Renal cortex interstitium (tissue), 11 donors: Measurements from ENCODE around the gene FXYD3. TPM values are rescaled to one million over a fixed set of nuclear protein-coding genes. Genes with fewer than 3 reads are reported as not detected.

Experiments
- DNase-seq, 11 donors: peaks; one replicate each; pipeline ENCODE4 v3.0.0-alpha.2; 2013; ENCODE audit warnings: low read depth in 9 of 11, low spot score in 4 of 11; ENCODE audit errors: extremely low read depth in 1 of 11
- polyA plus RNA-seq, 3 donors: library from polyadenylated mRNA; unstranded; fragments of 120-200 nt; gene quantifications; one replicate each; pipeline ENCODE4 v1.2.1, GENCODE V29; 2013; ENCODE audit not compliant: insufficient read length in 3 of 3

FXYD3 gene
- polyA plus RNA-seq, 3 donors, result 11.7 to 16.6 (median 12.0) TPM

GRCh38 chr19:35133826-35134225 lies 18.2 kb downstream of the FXYD3 start:
- no peak for DNase-seq

- no peak for DNase-seq
These were observed 19.1 kb downstream of the FXYD3 start, which contains the start of gene LGI4 for GRCh38 chr19:35134601-35135242. Gene LGI4, minus strand, starts transcription at chr19:35135059. Its CDS starts 379 bp downstream, at chr19:35134680.

GRCh38 chr19:35135389-35135909 lies 19.8 kb downstream of the FXYD3 start:
- DNase-seq, result peak in 9 of 11 donors; percentile 53 to 82 (median 79)

GRCh38 chr19:35136231-35136630 lies 20.6 kb downstream of the FXYD3 start:
- no peak for DNase-seq

GRCh38 chr19:35136977-35137702 lies 21.5 kb downstream of the FXYD3 start:
- DNase-seq, result no peak

- no peak for DNase-seq
These were observed 22.8 kb downstream of the FXYD3 start, which contains the start of gene FXYD1 for GRCh38 chr19:35138305-35138892. Gene FXYD1, plus strand, starts transcription at chr19:35138824. Its CDS starts 1,256 bp downstream, at chr19:35140080.

GRCh38 chr19:35140207-35140961 lies 24.8 kb downstream of the FXYD3 start:
- DNase-seq, result no peak

GRCh38 chr19:35140962-35141836 lies 25.6 kb downstream of the FXYD3 start:
- peak in 3 of 11 donors; percentile 64 to 66 (median 65) for DNase-seq

GRCh38 chr19:35141837-35142605 lies 26.4 kb downstream of the FXYD3 start:
- DNase-seq, result no peak

GRCh38 chr19:35142606-35143230 lies 27.1 kb downstream of the FXYD3 start:
- no peak for DNase-seq

GRCh38 chr19:35143231-35143715 lies 27.6 kb downstream of the FXYD3 start, which contains the start of gene FXYD7:
Gene FXYD7, plus strand, starts transcription at chr19:35143255. Its CDS starts 79 bp downstream, at chr19:35143334.
- no peak for DNase-seq

- no peak for DNase-seq
These were observed 28.2 kb downstream of the FXYD3 start for GRCh38 chr19:35143818-35144217.

- no peak for DNase-seq
These were observed 28.6 kb downstream of the FXYD3 start for GRCh38 chr19:35144259-35144599.

- DNase-seq, result peak in 1 of 11 donors; percentile 69
These were observed 29.2 kb downstream of the FXYD3 start for GRCh38 chr19:35144600-35145436.

- DNase-seq, result no peak
These were observed 31.3 kb downstream of the FXYD3 start for GRCh38 chr19:35146746-35147459.
